SK-N-SH treated with all-trans-retinoic acid at 6 μM for 48 hours (cell line): ENCODE measurements around the gene ARHGAP45.
"Not testable (repeated sequence)": the region's sequence is repeated elsewhere in the genome, so short reads cannot be mapped to it uniquely, and the experiment has no call there.

Experiments used
- ATAC-seq: fragments of 200-7000 bp; cut with Tn5 transposase; 3 replicates; pipeline ENCODE4 v1.9.1; 2020; ENCODE audit warnings: mild to moderate bottlenecking, moderate library complexity
- CREB5 ChIP-seq: fragments of 250-450 bp; sonication (Bioruptor Pico); IDR thresholded peaks from 2 replicates; pipeline ENCODE4 v1.5.1; 2020; ENCODE audit warnings: low read depth, mild to moderate bottlenecking, moderate library complexity
- CSDC2 ChIP-seq: fragments of 250-450 bp; sonication (Bioruptor Pico); IDR thresholded peaks from 2 replicates; pipeline ENCODE4 v1.5.0; 2020; ENCODE audit warnings: mild to moderate bottlenecking, moderate library complexity
- ESRRG ChIP-seq: fragments of 250-450 bp; sonication (Bioruptor Pico); IDR thresholded peaks from 2 replicates; pipeline ENCODE4 v1.6.1; 2021; ENCODE audit warnings: mild to moderate bottlenecking
- ISL1 ChIP-seq: fragments of 250-450 bp; sonication (Bioruptor Pico); IDR thresholded peaks from 2 replicates; pipeline ENCODE4 v2.1.2; 2022; ENCODE audit warnings: mild to moderate bottlenecking, moderate library complexity
- OSR1 ChIP-seq: fragments of 250-450 bp; sonication (Bioruptor Pico); IDR thresholded peaks from 2 replicates; pipeline ENCODE4 v1.8.0; 2022; ENCODE audit warnings: moderate library complexity, mild to moderate bottlenecking, inconsistent platforms
- POU6F1 ChIP-seq: fragments of 250-450 bp; sonication (Bioruptor Pico); IDR thresholded peaks from 2 replicates; pipeline ENCODE4 v1.8.0; 2021; ENCODE audit warnings: low read depth, mild to moderate bottlenecking, moderate library complexity, borderline replicate concordance
- PPARA ChIP-seq: fragments of 250-450 bp; sonication (Bioruptor Pico); IDR thresholded peaks from 2 replicates; pipeline ENCODE4 v1.5.0; 2020; ENCODE audit warnings: mild to moderate bottlenecking, borderline replicate concordance
- RARB ChIP-seq: fragments of 250-450 bp; sonication (Bioruptor Pico); IDR thresholded peaks from 2 replicates; pipeline ENCODE4 v1.8.0; 2021; ENCODE audit warnings: mild to moderate bottlenecking, moderate library complexity
- TCF4 ChIP-seq: fragments of 250-450 bp; sonication (Bioruptor Pico); IDR thresholded peaks from 2 replicates; pipeline ENCODE4 v1.8.0; 2021; ENCODE audit warnings: mild to moderate bottlenecking, moderate library complexity, borderline replicate concordance
- TOX ChIP-seq: fragments of 250-450 bp; sonication (Bioruptor Pico); IDR thresholded peaks from 2 replicates; pipeline ENCODE4 v1.8.0; 2021; ENCODE audit warnings: mild to moderate bottlenecking, moderate library complexity, borderline replicate concordance
- TSHZ2 ChIP-seq: fragments of 250-450 bp; sonication (Bioruptor Pico); IDR thresholded peaks from 2 replicates; pipeline ENCODE4 v1.5.0; 2020; ENCODE audit warnings: mild to moderate bottlenecking, moderate library complexity
- ZC3H10 ChIP-seq: fragments of 250-450 bp; sonication (Bioruptor Pico); IDR thresholded peaks from 2 replicates; pipeline ENCODE4 v1.5.1; 2021; ENCODE audit warnings: mild to moderate bottlenecking, moderate library complexity
- ZFP30 ChIP-seq: fragments of 450-650 bp; formaldehyde crosslinking; IDR thresholded peaks from 2 replicates; pipeline ENCODE4 v1.5.0; 2022; ENCODE audit warnings: mild to moderate bottlenecking, moderate library complexity
- ZNF565 ChIP-seq: fragments of 450-650 bp; formaldehyde crosslinking; conservative IDR thresholded peaks from 2 replicates; pipeline ENCODE4 v1.5.0; 2020; ENCODE audit warnings: low read depth, mild to moderate bottlenecking, moderate library complexity
- ZNF70 ChIP-seq: fragments of 450-650 bp; formaldehyde crosslinking; IDR thresholded peaks from 2 replicates; pipeline ENCODE4 v1.5.0; 2020; ENCODE audit warnings: mild to moderate bottlenecking, moderate library complexity
- ZNF8 ChIP-seq: fragments of 450-650 bp; formaldehyde crosslinking; IDR thresholded peaks from 2 replicates; pipeline ENCODE4 v1.5.0; 2020; ENCODE audit warnings: mild to moderate bottlenecking, moderate library complexity
- TF ChIP-seq, protein P1 (sequence below): fragments of 250-450 bp; sonication (Bioruptor Pico); IDR thresholded peaks from 2 replicates; pipeline ENCODE4 v1.8.0; 2020; ENCODE audit warnings: mild to moderate bottlenecking, moderate library complexity, borderline replicate concordance

The ARHGAP45 gene

DNA sequence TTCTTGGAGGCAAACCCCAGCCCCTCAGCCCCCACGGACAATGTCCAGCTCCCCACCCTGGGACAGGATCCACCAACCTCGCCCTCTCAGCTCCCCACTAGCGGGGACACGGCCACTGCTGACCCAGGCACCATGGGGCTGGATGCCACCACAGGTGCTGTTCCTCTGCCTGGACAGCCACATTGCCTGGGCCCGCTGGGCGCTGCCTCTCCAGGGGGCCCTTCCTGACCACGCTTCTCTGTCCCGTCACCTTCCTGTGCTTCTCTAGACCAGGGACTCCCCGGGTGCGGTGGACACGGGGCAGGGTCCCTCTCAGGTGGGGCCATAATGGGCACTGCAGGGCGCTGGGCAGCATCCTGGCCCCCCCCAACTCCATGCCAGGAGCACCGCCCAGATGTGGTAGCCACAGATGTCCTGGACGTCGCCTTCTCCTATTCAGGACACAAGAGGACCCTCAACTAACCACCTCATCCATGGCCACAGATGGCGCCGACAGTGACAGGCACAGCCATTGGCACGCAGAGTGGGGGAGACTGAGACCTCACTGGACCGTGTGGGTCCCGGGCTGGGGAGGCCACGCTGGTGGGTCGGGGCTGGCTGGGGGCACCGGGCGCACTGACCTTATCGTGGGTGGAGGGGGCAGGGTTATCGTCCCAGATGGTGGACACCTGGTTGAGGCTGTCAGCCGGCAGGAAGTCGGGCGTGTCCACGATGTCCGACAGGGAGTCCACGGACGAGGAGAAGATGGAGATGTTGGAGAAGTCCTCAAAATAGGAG is 60.2 kb downstream of the ARHGAP45 start (continued):
- TF ChIP-seq ZNF565 (no peak), POU6F1 (CRISPR knock-in tag) (no peak), ZNF70 (CRISPR knock-in tag) (no peak), ZFP30 (CRISPR knock-in tag) (no peak), ISL1 (CRISPR knock-in tag) (no peak), CREB5 (CRISPR knock-in tag) (no peak), RARB (CRISPR knock-in tag) (no peak), ZC3H10 (CRISPR knock-in tag) (no peak)

DNA sequence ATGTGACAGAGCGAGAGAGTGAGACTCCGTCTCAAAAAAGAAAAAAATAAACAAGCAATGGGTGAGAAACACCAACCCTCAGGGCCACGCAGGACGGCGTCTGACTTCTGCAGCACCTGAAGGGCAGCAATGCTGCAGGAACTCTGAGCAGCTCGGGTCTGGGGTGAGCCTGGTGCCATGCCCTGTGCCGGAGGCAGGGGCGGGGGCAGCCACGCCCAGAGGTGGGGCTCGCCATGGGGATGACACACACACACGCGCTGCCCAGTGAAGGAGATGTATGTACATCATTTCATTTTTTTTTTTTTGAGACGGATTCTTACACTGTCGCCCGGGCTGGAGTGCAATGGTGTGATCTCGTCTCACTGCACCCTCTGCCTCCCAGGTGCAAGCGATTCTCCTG is 61.1 kb downstream of the ARHGAP45 start:
- TF ChIP-seq POU6F1 (CRISPR knock-in tag) (no peak), ZFP30 (CRISPR knock-in tag) (no peak), CREB5 (CRISPR knock-in tag) (no peak), PPARA (CRISPR knock-in tag) (no peak), ISL1 (CRISPR knock-in tag) (no peak), TCF4 (CRISPR knock-in tag) (no peak), TSHZ2 (CRISPR knock-in tag) (no peak), OSR1 (CRISPR knock-in tag) (no peak), TOX (CRISPR knock-in tag) (no peak), ZNF565 (no peak), CSDC2 (CRISPR knock-in tag) (no peak)
- ATAC-seq: no peak

DNA sequence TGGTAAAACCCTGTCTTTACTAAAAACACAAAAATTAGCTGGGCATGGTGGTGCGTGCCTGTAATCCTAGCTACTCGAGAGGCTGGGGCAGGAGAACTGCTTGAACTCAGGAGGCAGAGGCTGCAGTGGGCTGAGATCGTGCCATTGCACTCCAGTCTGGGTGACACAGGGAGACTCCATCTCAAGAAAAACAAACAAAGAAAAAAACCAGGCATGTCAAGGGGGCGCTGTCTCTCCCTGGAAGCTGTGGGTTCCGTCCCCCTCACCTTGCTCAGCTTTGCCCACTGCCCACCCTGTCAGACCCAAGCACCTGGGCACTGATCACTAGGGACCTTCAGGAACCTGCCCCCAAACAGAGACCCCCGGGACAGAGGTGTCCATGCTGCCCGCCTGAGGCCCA is 62.1 kb downstream of the ARHGAP45 start:
- ATAC-seq: not testable (repeated sequence)

DNA sequence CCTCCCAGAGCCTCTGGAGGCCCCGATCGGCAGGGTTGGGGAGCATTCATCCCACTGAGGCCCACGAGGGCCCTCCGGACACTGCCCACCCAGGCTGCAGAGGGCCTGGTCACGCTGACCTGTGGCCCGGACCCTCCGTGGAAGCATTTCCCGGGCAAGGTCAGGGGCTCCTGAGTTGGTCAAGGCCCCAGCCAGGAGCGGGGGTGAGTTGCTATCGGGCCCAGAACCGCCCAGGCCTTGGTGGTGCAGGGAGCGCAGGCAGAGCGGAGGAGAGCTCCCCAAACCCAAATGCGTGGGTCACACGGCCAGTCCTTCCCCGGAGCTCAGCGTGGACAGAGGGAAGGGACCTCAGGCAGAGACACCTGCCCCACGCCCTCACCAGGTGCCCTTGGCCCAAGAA is 62.6 kb downstream of the ARHGAP45 start:
- TF ChIP-seq TCF4 (CRISPR knock-in tag): no peak
- no peak for TF ChIP-seq ZNF8 (CRISPR knock-in tag)
- TF ChIP-seq, protein P1, sequence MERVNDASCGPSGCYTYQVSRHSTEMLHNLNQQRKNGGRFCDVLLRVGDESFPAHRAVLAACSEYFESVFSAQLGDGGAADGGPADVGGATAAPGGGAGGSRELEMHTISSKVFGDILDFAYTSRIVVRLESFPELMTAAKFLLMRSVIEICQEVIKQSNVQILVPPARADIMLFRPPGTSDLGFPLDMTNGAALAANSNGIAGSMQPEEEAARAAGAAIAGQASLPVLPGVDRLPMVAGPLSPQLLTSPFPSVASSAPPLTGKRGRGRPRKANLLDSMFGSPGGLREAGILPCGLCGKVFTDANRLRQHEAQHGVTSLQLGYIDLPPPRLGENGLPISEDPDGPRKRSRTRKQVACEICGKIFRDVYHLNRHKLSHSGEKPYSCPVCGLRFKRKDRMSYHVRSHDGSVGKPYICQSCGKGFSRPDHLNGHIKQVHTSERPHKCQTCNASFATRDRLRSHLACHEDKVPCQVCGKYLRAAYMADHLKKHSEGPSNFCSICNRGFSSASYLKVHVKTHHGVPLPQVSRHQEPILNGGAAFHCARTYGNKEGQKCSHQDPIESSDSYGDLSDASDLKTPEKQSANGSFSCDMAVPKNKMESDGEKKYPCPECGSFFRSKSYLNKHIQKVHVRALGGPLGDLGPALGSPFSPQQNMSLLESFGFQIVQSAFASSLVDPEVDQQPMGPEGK (CRISPR knock-in tag): no peak
- TF ChIP-seq CSDC2 (CRISPR knock-in tag): no peak
- no peak for TF ChIP-seq POU6F1 (CRISPR knock-in tag)
- no peak for TF ChIP-seq OSR1 (CRISPR knock-in tag)
- TF ChIP-seq ZNF565: no peak
- TF ChIP-seq ESRRG: no peak
- no peak for ATAC-seq
